SIG-M5 (cell line): ENCODE measurements around the gene NANOS3.
"Not testable (repeated sequence)": the region's sequence is repeated elsewhere in the genome, so short reads cannot be mapped to it uniquely, and the experiment has no call there.

Experiments
- DNase-seq: peaks from one replicate; lab custom pipeline; 2025; lab: John Stamatoyannopoulos, UW

Gene NANOS3

DNA sequence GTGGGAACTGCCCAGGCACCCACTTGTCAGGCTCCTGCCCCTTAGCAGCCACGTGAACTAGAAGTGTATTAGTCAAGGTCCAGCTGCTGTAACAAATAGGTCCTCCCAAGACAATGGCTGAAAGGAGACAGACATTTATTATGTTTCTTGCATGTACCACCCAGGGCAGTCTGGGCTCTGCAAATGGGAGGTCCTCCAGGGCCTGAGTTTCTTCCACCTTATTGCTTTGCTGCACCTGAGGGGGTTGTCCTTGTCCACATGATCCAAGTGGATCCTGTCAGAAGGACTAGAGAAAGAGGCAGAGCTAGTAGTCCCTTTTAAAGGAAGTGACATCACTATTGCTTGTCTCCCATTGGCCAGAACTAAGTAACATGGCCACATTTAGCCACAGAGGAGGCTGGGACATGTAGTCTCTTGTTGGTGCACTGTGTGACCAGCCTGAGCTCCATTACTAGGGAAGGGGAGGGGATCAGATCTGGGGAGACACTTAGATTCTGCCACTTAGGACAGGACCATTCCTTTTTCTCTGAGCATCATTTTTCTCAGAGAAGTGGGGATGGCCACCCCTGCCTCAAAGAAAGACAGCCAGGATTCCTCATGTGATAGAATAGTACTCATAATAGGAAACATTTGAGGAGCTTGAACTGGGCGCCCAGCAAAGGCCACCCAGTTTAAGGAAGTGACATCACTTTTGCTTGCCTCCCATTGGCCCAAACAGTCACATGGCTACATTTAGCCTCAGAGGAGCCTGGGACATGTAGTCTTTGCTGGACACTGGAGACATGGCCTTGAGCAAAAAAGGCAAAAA lies 44.2 kb downstream of the NANOS3 start:
- DNase-seq: no peak

DNA sequence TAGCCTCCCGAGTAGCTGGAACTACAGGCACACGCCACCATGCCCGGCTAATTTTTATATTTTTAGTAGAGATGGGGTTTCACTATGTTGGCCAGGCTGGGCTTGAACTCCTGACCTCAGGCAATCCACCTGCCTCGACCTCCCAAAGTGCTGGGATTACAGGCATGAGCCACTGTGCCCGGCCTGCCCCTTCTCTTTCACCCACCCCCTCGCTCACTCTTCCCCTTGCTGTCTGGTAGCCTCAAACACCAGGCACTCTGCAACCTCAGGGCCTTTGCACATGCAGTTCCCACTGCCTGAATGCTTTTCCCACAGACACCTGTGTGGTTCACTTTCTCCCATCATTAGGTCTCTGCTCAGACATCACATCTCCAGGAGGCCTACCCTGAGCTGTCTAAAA lies 45.2 kb downstream of the NANOS3 start:
- not testable (repeated sequence) for DNase-seq

GRCh38 chr19:13923194-13923987 lies 46.5 kb downstream of the NANOS3 start:
- DNase-seq: no peak

GRCh38 chr19:13926010-13926409 lies 49.1 kb downstream of the NANOS3 start:
- no peak for DNase-seq

GRCh38 chr19:13926715-13927114 lies 49.8 kb downstream of the NANOS3 start:
- DNase-seq: no peak

- no peak for DNase-seq
Observed at GRCh38 chr19:13929340-13929739, 52.4 kb downstream of the NANOS3 start.

DNA sequence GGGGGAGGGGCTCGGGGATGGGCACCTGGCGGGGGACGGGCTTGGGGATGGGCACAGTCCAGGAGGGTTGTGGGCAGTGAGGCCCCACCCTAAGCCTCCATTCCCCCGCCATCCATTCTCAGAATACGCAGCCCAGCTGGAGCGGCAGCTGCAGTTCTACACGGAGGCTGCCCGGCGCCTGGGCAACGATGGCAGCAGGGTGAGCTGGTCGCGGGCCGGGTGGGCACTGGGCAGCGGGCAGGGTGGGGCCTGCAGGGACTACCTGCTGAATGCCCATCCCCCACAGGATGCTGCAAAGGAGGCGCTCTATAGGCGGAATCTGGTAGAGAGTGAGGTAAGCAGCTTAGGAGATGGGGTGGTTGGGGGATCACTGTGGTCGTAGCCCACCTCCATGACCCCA lies 53.0 kb downstream of the NANOS3 start:
- no peak for DNase-seq
